Measurements from ENCODE around the gene PLEKHB1. TPM values are rescaled to one million over a fixed set of nuclear protein-coding genes. Genes with fewer than 3 reads are reported as not detected.

Gene PLEKHB1
- polyA plus RNA-seq, 1 donor from 2014 or later = 0.25 TPM

- Histone ChIP-seq H3K4me3 (ENCODE audit: low read length) (no peak overlapping the region), H3K9me2 (ENCODE audit: insufficient read depth, low read length) (no peaks in the 10 kb centered on the region), H3K36me3 (ENCODE audit: insufficient read depth, low read length) (no peaks in the 10 kb centered on the region), H3K4me2 (ENCODE audit: low read length) (no peak overlapping the region), H3K27me3 (ENCODE audit: insufficient read depth, low read depth, low read length) (no peaks in the 10 kb centered on the region), H3K9ac (ENCODE audit: low read length) (no peak overlapping the region), H2AFZ (ENCODE audit: low read depth, low read length) (no peak overlapping the region), H3K79me2 (replicated peaks; ENCODE audit: insufficient read depth, low read length) (no peaks in the 10 kb centered on the region), H4K20me1 (ENCODE audit: insufficient read depth) (no peaks in the 10 kb centered on the region), H3K27ac (ENCODE audit: low read length) (no peak overlapping the region), H3K9me3 (ENCODE audit: low read length) (no peaks in the 10 kb centered on the region), H3F3A (ENCODE audit: insufficient read depth, low read length, poor library complexity, severe bottlenecking) (no peaks in the 10 kb centered on the region)
- TF ChIP-seq RAD21 (conservative IDR thresholded peaks at IDR 0.05) = no peak
- no peak for TF ChIP-seq POLR2AphosphoS5 (IDR thresholded peaks at IDR 0.05)
These were observed 16.2 kb downstream of the PLEKHB1 start for GRCh38 chr11:73662445-73663157.

GRCh38 chr11:73663604-73664495, 17.5 kb downstream of the PLEKHB1 start:
- Histone ChIP-seq H4K20me1 (ENCODE audit: insufficient read depth) (no peaks in the 10 kb centered on the region), H2AFZ (ENCODE audit: low read depth, low read length) (no peak overlapping the region), H3K9ac (ENCODE audit: low read length) (no peak overlapping the region), H3K36me3 (ENCODE audit: insufficient read depth, low read length) (no peaks in the 10 kb centered on the region), H3K79me2 (replicated peaks; ENCODE audit: insufficient read depth, low read length) (no peaks in the 10 kb centered on the region), H3F3A (ENCODE audit: insufficient read depth, low read length, poor library complexity, severe bottlenecking) (no peaks in the 10 kb centered on the region), H3K9me3 (ENCODE audit: low read length) (no peaks in the 10 kb centered on the region), H3K27ac (ENCODE audit: low read length) (no peak overlapping the region), H3K4me3 (ENCODE audit: low read length) (no peak overlapping the region), H3K27me3 (ENCODE audit: insufficient read depth, low read depth, low read length) (no peaks in the 10 kb centered on the region), H3K9me2 (ENCODE audit: insufficient read depth, low read length) (no peaks in the 10 kb centered on the region), H3K4me2 (ENCODE audit: low read length) (no peak overlapping the region)
- no peak for TF ChIP-seq TAF1 (IDR thresholded peaks at IDR 0.05; ENCODE audit: low read depth)

- H2AFZ ChIP-seq (ENCODE audit: low read depth, low read length) = no peak overlapping the region
- H3K27ac ChIP-seq (ENCODE audit: low read length) = no peak overlapping the region
- H3K9me2 ChIP-seq (ENCODE audit: insufficient read depth, low read length) = no peaks in the 10 kb centered on the region
- no peak overlapping the region for H3K4me2 ChIP-seq (ENCODE audit: low read length)
- no peaks in the 10 kb centered on the region for H4K20me1 ChIP-seq (ENCODE audit: insufficient read depth)
- H3K9ac ChIP-seq (ENCODE audit: low read length) = no peak overlapping the region
- no peak overlapping the region for H3K4me3 ChIP-seq (ENCODE audit: low read length)
- no peaks in the 10 kb centered on the region for H3K9me3 ChIP-seq (ENCODE audit: low read length)
- no peak for TF ChIP-seq MXI1 (conservative IDR thresholded peaks at IDR 0.05; ENCODE audit: poor library complexity, severe bottlenecking)
- no peak for TF ChIP-seq CTCF (IDR thresholded peaks at IDR 0.05; ENCODE audit: poor library complexity, severe bottlenecking)
- TF ChIP-seq EZH2 (IDR thresholded peaks at IDR 0.05; ENCODE audit: borderline replicate concordance, insufficient read depth, low read length, poor library complexity, severe bottlenecking) = no peak
- no peak for TF ChIP-seq SMC3 (conservative IDR thresholded peaks at IDR 0.05; ENCODE audit: poor library complexity)
- TF ChIP-seq POLR2AphosphoS5 (IDR thresholded peaks at IDR 0.05) = no peak
- no peak for TF ChIP-seq RAD21 (conservative IDR thresholded peaks at IDR 0.05)
- no peaks in the 10 kb centered on the region for H3K27me3 ChIP-seq (ENCODE audit: insufficient read depth, low read depth, low read length)
- H3K79me2 ChIP-seq (replicated peaks; ENCODE audit: insufficient read depth, low read length) = no peaks in the 10 kb centered on the region
- no peaks in the 10 kb centered on the region for H3F3A ChIP-seq (ENCODE audit: insufficient read depth, low read length, poor library complexity, severe bottlenecking)
- no peaks in the 10 kb centered on the region for H3K36me3 ChIP-seq (ENCODE audit: insufficient read depth, low read length)
These were observed 18.5 kb downstream of the PLEKHB1 start for GRCh38 chr11:73664877-73665276.
